Measurements from ENCODE around the gene UBE2R2. TPM values are rescaled to one million over a fixed set of nuclear protein-coding genes. Genes with fewer than 3 reads are reported as not detected.

UBE2R2 gene
- total and polyA plus RNA-seq, 2 experiments from 2014 or later: 35.5 to 45.6 TPM

GRCh38 chr9:33809506-33809905 lies 7.5 kb upstream of the UBE2R2 start:
- no peak for DNase-seq (ENCODE audit: low read depth in 1 of 2, low spot score in 1 of 2)
- H3K27me3 ChIP-seq: no peaks in the 10 kb centered on the region
- H3K4me1 ChIP-seq (ENCODE audit: low read depth): no peaks in the 10 kb centered on the region
- TF ChIP-seq, protein P1, sequence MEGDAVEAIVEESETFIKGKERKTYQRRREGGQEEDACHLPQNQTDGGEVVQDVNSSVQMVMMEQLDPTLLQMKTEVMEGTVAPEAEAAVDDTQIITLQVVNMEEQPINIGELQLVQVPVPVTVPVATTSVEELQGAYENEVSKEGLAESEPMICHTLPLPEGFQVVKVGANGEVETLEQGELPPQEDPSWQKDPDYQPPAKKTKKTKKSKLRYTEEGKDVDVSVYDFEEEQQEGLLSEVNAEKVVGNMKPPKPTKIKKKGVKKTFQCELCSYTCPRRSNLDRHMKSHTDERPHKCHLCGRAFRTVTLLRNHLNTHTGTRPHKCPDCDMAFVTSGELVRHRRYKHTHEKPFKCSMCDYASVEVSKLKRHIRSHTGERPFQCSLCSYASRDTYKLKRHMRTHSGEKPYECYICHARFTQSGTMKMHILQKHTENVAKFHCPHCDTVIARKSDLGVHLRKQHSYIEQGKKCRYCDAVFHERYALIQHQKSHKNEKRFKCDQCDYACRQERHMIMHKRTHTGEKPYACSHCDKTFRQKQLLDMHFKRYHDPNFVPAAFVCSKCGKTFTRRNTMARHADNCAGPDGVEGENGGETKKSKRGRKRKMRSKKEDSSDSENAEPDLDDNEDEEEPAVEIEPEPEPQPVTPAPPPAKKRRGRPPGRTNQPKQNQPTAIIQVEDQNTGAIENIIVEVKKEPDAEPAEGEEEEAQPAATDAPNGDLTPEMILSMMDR (IDR thresholded peaks at IDR 0.05; ENCODE audit: low read depth, low read length): no peak
- no peak overlapping the region for H3K27ac ChIP-seq
- H3K4me3 ChIP-seq: no peak overlapping the region
- H3K9me3 ChIP-seq (ENCODE audit: low read depth): no peaks in the 10 kb centered on the region
- no peaks in the 10 kb centered on the region for H3K36me3 ChIP-seq

DNA sequence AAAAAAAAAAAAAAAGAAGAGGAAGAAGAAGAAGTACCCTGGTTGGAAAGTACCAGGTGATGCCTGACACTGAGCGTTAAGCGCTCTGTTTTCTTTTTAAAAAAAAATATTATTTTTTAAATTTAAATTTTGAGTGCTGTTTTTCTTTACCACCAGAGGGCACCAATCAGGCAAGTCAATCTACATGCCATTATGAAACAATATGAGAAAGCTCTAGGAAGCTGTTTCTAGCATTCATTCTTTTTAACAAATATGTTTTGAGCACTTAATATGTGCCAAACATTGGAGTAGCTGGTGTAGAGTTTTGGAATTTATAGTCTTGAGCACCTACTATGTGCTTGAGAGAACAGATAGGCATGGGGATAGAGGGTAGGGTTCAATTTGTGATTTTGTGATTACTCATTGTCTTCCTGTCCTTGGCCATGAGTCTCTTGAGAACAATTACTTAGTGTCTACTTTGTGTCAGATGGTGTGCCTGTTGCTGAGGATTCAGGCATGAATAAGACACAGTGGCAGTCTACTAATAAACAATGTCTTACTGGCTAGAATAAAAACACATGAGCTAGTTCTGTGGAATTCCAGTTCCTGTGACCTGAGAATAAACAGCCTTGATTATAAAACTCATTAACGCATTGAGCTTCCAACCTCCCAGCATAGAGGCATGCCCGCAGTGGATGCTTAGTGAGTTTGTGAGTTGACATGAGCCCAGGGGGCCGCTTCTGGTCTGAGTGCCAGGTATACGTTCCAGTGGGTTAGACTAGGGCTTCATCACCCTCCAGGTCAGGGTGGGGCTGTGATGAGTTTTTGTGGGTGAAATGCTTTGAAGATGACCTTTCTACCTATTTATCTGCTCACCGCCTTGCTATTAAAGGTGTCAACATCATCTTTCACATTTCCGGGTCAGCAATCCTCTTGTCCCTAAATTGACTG lies 3.0 kb upstream of the UBE2R2 start:
- Histone ChIP-seq H3K36me3 (no peaks in the 10 kb centered on the region), H3K27me3 (no peaks in the 10 kb centered on the region), H3K9me3 (ENCODE audit: low read depth) (no peaks in the 10 kb centered on the region), H3K4me3 (no peak overlapping the region), H3K27ac (no peak overlapping the region), H3K4me1 (ENCODE audit: low read depth) (peaks cover 2% of the 10 kb centered on the region)
- DNase-seq (ENCODE audit: low read depth in 1 of 2, low spot score in 1 of 2): peak; percentile 48 to 59
- TF ChIP-seq, protein P1 (IDR thresholded peaks at IDR 0.05; ENCODE audit: low read depth, low read length): peak; percentile 59

- H3K4me3 ChIP-seq: no peak overlapping the region
- peaks cover 5% of the 10 kb centered on the region for H3K4me1 ChIP-seq (ENCODE audit: low read depth)
- no peaks in the 10 kb centered on the region for H3K36me3 ChIP-seq
- DNase-seq (ENCODE audit: low read depth in 1 of 2, low spot score in 1 of 2): no peak
- H3K27ac ChIP-seq: peak overlapping the region; percentile 100
- no peaks in the 10 kb centered on the region for H3K27me3 ChIP-seq
- no peaks in the 10 kb centered on the region for H3K9me3 ChIP-seq (ENCODE audit: low read depth)
- TF ChIP-seq, protein P1 (IDR thresholded peaks at IDR 0.05; ENCODE audit: low read depth, low read length): no peak
Observed at GRCh38 chr9:33815781-33816180, 1.2 kb upstream of the UBE2R2 start.

DNA sequence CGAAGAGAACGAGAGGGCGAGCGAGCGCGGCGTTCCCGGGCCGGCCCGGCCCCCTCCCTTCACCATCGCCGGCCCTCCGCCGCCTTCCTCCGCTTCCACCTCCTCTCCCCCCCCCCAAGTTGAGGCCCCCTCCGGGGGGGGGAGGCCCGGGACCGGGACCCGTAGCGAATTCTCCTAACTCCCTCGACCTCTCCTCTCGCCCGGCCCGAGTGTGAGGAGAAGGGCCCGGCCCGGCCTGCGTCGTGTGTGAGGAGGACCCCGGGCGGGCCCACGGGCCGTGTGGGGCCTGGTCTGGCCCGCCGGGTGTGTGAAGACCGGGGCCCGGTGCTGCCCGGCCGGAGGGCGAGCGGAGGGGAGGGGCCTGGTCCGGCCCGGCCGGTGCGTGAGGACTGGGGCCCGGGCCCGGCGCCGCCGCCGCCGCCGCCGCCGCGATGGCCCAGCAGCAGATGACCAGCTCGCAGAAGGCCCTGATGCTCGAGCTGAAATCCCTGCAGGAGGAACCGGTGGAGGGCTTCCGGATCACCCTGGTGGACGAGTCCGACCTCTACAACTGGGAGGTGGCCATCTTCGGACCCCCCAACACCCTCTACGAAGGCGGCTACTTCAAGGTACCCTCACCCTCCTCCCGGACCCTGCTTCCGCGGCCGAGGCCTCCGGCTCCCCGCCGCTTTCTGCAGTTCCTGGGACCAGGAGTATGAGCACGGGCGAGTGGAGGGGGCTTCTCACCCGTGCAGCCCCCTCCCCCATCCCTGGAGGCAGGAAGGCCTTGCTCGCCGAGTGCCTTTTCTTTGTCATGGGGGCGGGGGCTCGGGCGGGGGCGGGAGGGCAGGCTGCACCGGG lies 587 bp downstream of the UBE2R2 start:
- Histone ChIP-seq H3K4me3 (peak overlapping the region; percentile 96), H3K27me3 (no peaks in the 10 kb centered on the region), H3K36me3 (no peaks in the 10 kb centered on the region), H3K27ac (peak overlapping the region; percentile 100), H3K4me1 (ENCODE audit: low read depth) (peaks cover 5% of the 10 kb centered on the region), H3K9me3 (ENCODE audit: low read depth) (no peaks in the 10 kb centered on the region)
- DNase-seq (ENCODE audit: low read depth in 1 of 2, low spot score in 1 of 2): peak; percentile 77 to 80
- TF ChIP-seq, protein P1 (IDR thresholded peaks at IDR 0.05; ENCODE audit: low read depth, low read length): peak; percentile 22

DNA sequence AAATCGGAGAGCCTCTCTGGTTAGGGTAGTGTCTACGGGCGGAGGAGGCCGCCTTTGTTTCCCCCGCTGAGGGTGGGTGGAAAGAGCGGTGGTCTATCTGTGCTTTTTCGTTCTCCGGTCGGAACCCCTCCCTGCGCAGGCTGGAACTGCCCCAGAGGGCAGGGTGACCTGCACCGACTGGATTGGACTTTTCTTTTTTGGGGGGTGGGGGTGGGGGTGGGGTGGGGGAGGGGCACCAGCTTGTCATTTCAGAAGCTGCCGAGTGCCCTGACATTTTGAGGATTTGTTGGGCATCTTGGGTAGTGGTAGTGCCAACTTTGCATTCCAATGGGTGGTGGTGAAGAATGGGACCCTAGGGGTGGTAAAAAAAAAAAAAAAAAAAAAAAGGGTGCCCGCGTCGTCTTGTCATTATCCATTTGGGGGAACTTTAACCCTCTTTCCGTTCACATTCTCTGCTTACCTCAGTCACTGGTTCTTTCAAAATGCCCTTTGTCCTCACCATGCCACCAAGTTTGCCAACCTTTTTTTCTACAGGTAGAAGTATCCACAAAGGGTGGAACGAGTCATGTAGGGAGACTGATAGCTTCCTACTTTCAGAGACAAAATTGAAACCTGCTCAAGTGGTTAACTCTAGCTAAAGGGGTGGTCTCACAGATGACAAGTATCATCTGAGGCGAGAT lies 1.3 kb downstream of the UBE2R2 start:
- Histone ChIP-seq H3K9me3 (ENCODE audit: low read depth) (no peaks in the 10 kb centered on the region), H3K27ac (peak overlapping the region; percentile 100), H3K27me3 (no peaks in the 10 kb centered on the region), H3K36me3 (no peaks in the 10 kb centered on the region), H3K4me3 (peak overlapping the region; percentile 96), H3K4me1 (ENCODE audit: low read depth) (peaks cover 5% of the 10 kb centered on the region)
- DNase-seq (ENCODE audit: low read depth in 1 of 2, low spot score in 1 of 2): no peak
- TF ChIP-seq, protein P1 (IDR thresholded peaks at IDR 0.05; ENCODE audit: low read depth, low read length): no peak
